ENCODE results near the gene ETFA.

ETFA gene

DNA sequence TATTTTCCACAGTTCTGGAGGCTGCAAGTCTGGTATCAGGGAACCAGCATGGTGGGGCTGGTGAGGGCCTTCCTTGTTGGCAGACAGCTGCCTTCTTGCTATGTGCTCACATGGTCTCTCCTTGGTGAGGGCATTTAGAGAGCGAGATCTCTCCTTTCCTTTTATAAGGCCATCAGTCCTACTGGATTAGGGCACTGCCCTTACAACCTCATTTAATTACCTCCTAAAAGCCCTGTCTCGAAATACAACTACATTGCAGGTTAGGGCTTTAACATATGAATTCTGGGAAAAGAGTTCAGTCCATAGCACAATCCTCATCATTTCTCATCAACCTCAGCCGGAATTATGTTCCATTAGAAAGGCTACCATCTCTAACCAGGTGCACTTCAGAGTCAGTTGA lies 47.2 kb upstream of the ETFA start:
- no peak for TF ChIP-seq YY1 (IDR thresholded peaks at IDR 0.05; ENCODE audit: low read depth)
- TF ChIP-seq EP300 (IDR thresholded peaks at IDR 0.05; ENCODE audit: borderline replicate concordance) = no peak
- no peak for TF ChIP-seq TCF12 (IDR thresholded peaks at IDR 0.05; ENCODE audit: low read depth)
- TF ChIP-seq, protein P1, sequence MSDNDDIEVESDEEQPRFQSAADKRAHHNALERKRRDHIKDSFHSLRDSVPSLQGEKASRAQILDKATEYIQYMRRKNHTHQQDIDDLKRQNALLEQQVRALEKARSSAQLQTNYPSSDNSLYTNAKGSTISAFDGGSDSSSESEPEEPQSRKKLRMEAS (IDR thresholded peaks at IDR 0.05) = no peak
- no peak for TF ChIP-seq CEBPB (IDR thresholded peaks at IDR 0.05)
- TF ChIP-seq TEAD4 (IDR thresholded peaks at IDR 0.05) = no peak
- TF ChIP-seq TAF1 (IDR thresholded peaks at IDR 0.05; ENCODE audit: low read depth) = no peak
- no peak for TF ChIP-seq FOXM1 (IDR thresholded peaks at IDR 0.05; ENCODE audit: borderline replicate concordance, low read depth)
- TF ChIP-seq, protein P2, sequence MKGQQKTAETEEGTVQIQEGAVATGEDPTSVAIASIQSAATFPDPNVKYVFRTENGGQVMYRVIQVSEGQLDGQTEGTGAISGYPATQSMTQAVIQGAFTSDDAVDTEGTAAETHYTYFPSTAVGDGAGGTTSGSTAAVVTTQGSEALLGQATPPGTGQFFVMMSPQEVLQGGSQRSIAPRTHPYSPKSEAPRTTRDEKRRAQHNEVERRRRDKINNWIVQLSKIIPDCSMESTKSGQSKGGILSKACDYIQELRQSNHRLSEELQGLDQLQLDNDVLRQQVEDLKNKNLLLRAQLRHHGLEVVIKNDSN (IDR thresholded peaks at IDR 0.05) = no peak
- no peak for TF ChIP-seq RAD21 (IDR thresholded peaks at IDR 0.05; ENCODE audit: low read depth)
- no peak for TF ChIP-seq EGR1 (IDR thresholded peaks at IDR 0.05)
- TF ChIP-seq, protein P3, sequence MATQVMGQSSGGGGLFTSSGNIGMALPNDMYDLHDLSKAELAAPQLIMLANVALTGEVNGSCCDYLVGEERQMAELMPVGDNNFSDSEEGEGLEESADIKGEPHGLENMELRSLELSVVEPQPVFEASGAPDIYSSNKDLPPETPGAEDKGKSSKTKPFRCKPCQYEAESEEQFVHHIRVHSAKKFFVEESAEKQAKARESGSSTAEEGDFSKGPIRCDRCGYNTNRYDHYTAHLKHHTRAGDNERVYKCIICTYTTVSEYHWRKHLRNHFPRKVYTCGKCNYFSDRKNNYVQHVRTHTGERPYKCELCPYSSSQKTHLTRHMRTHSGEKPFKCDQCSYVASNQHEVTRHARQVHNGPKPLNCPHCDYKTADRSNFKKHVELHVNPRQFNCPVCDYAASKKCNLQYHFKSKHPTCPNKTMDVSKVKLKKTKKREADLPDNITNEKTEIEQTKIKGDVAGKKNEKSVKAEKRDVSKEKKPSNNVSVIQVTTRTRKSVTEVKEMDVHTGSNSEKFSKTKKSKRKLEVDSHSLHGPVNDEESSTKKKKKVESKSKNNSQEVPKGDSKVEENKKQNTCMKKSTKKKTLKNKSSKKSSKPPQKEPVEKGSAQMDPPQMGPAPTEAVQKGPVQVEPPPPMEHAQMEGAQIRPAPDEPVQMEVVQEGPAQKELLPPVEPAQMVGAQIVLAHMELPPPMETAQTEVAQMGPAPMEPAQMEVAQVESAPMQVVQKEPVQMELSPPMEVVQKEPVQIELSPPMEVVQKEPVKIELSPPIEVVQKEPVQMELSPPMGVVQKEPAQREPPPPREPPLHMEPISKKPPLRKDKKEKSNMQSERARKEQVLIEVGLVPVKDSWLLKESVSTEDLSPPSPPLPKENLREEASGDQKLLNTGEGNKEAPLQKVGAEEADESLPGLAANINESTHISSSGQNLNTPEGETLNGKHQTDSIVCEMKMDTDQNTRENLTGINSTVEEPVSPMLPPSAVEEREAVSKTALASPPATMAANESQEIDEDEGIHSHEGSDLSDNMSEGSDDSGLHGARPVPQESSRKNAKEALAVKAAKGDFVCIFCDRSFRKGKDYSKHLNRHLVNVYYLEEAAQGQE (IDR thresholded peaks at IDR 0.05; ENCODE audit: low read depth) = no peak

DNA sequence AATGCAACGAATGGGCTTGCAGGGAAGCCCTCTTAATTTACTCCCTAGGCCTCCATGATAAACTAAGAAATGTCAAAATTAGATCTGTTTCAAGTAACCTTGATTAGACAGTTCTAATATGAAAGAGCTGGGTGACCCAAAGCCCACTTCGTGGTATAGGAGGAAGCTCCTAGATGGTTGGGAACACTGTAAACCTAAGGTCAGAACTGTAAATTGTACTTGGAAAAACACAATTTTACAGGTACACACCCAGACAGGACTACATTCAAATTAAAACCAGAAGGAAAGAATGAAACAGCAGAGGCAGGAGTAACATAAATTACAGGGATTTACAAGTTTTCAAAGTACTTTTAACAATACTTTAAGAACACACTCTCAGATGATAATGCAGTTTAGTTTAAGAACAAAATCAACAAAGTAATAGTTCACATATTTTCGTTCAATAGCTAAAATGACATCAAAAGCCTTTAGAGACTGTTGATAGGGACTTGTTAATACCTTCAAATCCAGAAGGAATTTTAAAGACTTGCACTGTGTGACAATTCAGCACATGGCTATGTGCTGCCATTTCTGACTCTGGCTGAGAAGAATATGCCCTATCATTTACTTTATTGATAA lies 43.7 kb upstream of the ETFA start:
- TF ChIP-seq FOXM1 (IDR thresholded peaks at IDR 0.05; ENCODE audit: borderline replicate concordance, low read depth) (no peak), TAF1 (IDR thresholded peaks at IDR 0.05; ENCODE audit: low read depth) (no peak), TCF12 (IDR thresholded peaks at IDR 0.05; ENCODE audit: low read depth) (no peak), RAD21 (IDR thresholded peaks at IDR 0.05; ENCODE audit: low read depth) (no peak), NFIC (IDR thresholded peaks at IDR 0.05) (no peak), EGR1 (IDR thresholded peaks at IDR 0.05) (no peak), CREB1 (IDR thresholded peaks at IDR 0.05; ENCODE audit: low read depth) (no peak), ZBTB7A (IDR thresholded peaks at IDR 0.05; ENCODE audit: low read depth) (no peak), TEAD4 (IDR thresholded peaks at IDR 0.05) (no peak), CEBPB (IDR thresholded peaks at IDR 0.05) (no peak), YY1 (IDR thresholded peaks at IDR 0.05; ENCODE audit: low read depth) (no peak), EP300 (IDR thresholded peaks at IDR 0.05; ENCODE audit: borderline replicate concordance) (no peak)
- TF ChIP-seq, protein P2 (IDR thresholded peaks at IDR 0.05) = no peak
- TF ChIP-seq, protein P3 (IDR thresholded peaks at IDR 0.05; ENCODE audit: low read depth) = no peak
- TF ChIP-seq, protein P1 (IDR thresholded peaks at IDR 0.05) = no peak

DNA sequence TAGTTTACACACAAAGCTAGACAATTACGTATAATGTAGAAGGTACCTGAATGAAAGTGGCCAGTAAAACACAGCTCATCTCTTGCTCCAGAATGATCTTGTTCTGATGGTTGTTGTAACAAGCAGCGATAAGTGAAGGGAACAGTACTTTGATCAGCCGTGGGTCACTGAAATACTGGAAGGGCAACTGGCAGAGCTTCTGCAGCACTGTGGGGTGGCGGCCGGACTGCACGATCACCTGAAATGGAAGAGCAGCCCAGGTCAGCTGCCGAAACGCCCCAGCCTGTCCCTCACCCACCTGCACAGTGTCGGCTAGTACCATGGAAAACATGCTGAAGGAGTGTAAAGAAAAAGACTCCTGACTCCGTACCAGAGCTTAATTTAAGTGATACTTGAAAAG lies 42.6 kb upstream of the ETFA start:
- TF ChIP-seq CEBPB (IDR thresholded peaks at IDR 0.05) (no peak), ZBTB7A (IDR thresholded peaks at IDR 0.05; ENCODE audit: low read depth) (no peak), CREB1 (IDR thresholded peaks at IDR 0.05; ENCODE audit: low read depth) (no peak), EP300 (IDR thresholded peaks at IDR 0.05; ENCODE audit: borderline replicate concordance) (no peak), EGR1 (IDR thresholded peaks at IDR 0.05) (no peak), TAF1 (IDR thresholded peaks at IDR 0.05; ENCODE audit: low read depth) (no peak), TCF12 (IDR thresholded peaks at IDR 0.05; ENCODE audit: low read depth) (no peak), TEAD4 (IDR thresholded peaks at IDR 0.05) (no peak)
- TF ChIP-seq, protein P1 (IDR thresholded peaks at IDR 0.05) = no peak

DNA sequence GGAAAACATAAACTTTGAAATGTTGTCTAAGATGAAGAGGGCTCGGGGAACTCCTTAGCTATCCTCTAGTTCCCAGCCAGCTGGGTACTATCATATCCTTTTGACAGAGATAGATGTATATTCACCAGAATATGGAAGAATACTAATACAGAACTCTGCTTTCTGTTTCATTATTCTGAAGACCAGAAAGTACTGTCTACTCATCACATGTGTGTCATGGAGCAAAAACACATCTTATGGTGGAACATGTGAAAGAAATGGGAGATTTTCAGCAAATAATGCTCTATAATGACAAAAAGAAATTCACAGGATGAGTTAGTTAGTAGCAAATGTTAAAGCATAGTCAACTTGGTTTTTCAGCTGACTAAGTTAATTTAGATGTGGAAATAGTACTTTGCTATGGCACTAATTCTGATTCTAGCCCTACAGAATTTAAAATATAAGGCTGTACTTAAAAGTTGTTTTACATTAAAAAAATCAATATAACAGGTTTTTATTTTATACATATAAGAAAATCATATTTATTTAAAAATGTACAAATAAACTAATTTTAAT lies 41.8 kb upstream of the ETFA start:
- TF ChIP-seq TEAD4 (IDR thresholded peaks at IDR 0.05) = no peak
- TF ChIP-seq YY1 (IDR thresholded peaks at IDR 0.05; ENCODE audit: low read depth) = no peak
- TF ChIP-seq, protein P2 (IDR thresholded peaks at IDR 0.05) = no peak
- no peak for TF ChIP-seq CREB1 (IDR thresholded peaks at IDR 0.05; ENCODE audit: low read depth)
- TF ChIP-seq, protein P3 (IDR thresholded peaks at IDR 0.05; ENCODE audit: low read depth) = no peak
- no peak for TF ChIP-seq EGR1 (IDR thresholded peaks at IDR 0.05)
